Lung (tissue), 12 donors: ENCODE data around the gene ZSCAN10. TPM values are rescaled to one million over a fixed set of nuclear protein-coding genes. Genes with fewer than 3 reads are reported as not detected.

Experiments used
- ATAC-seq: fragments of 200-7000 bp; cut with Tn5 transposase; one replicate; pipeline ENCODE4 v1.9.1; 2020; ENCODE audit warnings: moderate number of reproducible peaks; ENCODE audit not compliant: insufficient read depth, low FRiP score
- DNase-seq, 3 donors: peaks; one replicate each; pipeline ENCODE4 v3.0.0-alpha.2; 2013 to 2017
- H3K27ac ChIP-seq, 2 donors: one replicate each; pipeline ENCODE4 v1.5.1; 2013; ENCODE audit warnings: mild to moderate bottlenecking in 2 of 2, moderate library complexity in 2 of 2, control low read depth in 1 of 2, inconsistent platforms in 1 of 2, low read depth in 1 of 2, low read length in 1 of 2
- H3K27me3 ChIP-seq, 3 donors: one replicate each; pipeline ENCODE4 v1.5.1; 2013; ENCODE audit warnings: low read length in 2 of 3; ENCODE audit not compliant: control insufficient read depth in 3 of 3, insufficient read depth in 3 of 3
- H3K36me3 ChIP-seq, 4 donors: one replicate each; pipeline ENCODE4 v1.5.1; 2013; ENCODE audit warnings: low read length in 4 of 4, mild to moderate bottlenecking in 1 of 4, moderate library complexity in 1 of 4; ENCODE audit not compliant: control insufficient read depth in 4 of 4, insufficient read depth in 4 of 4
- H3K4me1 ChIP-seq, 5 donors: one replicate each; pipeline ENCODE4 v1.5.1; 2013; ENCODE audit warnings: low read length in 5 of 5, mild to moderate bottlenecking in 2 of 5, moderate library complexity in 1 of 5; ENCODE audit not compliant: control insufficient read depth in 5 of 5, insufficient read depth in 5 of 5
- H3K4me3 ChIP-seq: one replicate; pipeline ENCODE4 v1.5.1; 2013; ENCODE audit warnings: mild to moderate bottlenecking, control low read depth, moderate library complexity
- H3K9ac ChIP-seq, 2 donors: one replicate each; pipeline ENCODE4 v1.5.1; 2013; ENCODE audit warnings: low read length in 2 of 2, control low read depth in 1 of 2; ENCODE audit not compliant: insufficient read depth in 1 of 2
- H3K9me3 ChIP-seq, 4 donors: one replicate each; pipeline ENCODE4 v1.5.1; 2013; ENCODE audit warnings: low read length in 3 of 4, mild to moderate bottlenecking in 1 of 4, moderate library complexity in 1 of 4; ENCODE audit not compliant: control insufficient read depth in 4 of 4, insufficient read depth in 3 of 4
- WGBS, 2 donors: extraction: QIAGEN DNeasy Blood & Tissue Kit; methylation state at CpG; one replicate each; pipeline ENCODE4 v1.1.7; 2013; 5-methylcytosine and 5-hydroxymethylcytosine counted together
- polyA plus RNA-seq, 2 donors: library from polyadenylated mRNA; stranded (reverse); fragments of 200-250 nt; gene quantifications; one replicate each; pipeline ENCODE4 v1.2.1, GENCODE V29; 2013
- total RNA-seq, 2 donors: library from RNA; depleted of rRNA in 1 of 2; stranded (reverse); fragments of >200 nt in 1 of 2; gene quantifications; one replicate each; pipeline ENCODE4 v1.2.1, GENCODE V29; 2014 to 2021
- TF ChIP-seq, protein P1 (sequence below): IDR thresholded peaks from 2 replicates; pipeline ENCODE4 v1.5.1; 2012; ENCODE audit warnings: mild to moderate bottlenecking; ENCODE audit errors: control extremely low read depth, extremely low read depth
- donor health status: control.
- donor health status: control.
- donor health status: Bipolar disorder and iron deficiency.
- donor health status: healthy.
- donor health status: DM: yes; HTN: yes; CAD: no.

Gene ZSCAN10
- total and polyA plus RNA-seq, 4 donors = 0.02 to 0.21 TPM; not detected in 2

DNA sequence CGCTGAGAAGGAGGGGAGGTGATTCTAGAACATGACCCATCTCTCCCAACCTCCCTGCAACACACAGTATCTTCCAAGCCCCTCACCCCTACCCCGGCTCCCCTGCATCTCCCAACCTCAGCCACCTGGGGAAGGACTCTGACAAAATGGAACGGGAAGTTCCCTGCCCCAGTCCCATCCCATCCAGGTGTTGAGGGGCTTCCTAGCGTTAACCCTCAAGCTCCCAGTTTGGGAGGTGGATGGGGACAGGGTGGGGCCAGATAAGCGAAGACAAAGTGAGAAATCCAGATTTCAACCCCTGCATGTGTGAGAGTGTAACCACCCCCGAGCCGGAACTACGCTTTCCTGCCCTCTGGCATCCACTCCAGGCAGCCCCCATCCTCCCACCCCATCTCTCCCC, 1.8 kb downstream of the ZSCAN10 start:
- no peak overlapping the region for H3K4me3 ChIP-seq
- TF ChIP-seq, protein P1, sequence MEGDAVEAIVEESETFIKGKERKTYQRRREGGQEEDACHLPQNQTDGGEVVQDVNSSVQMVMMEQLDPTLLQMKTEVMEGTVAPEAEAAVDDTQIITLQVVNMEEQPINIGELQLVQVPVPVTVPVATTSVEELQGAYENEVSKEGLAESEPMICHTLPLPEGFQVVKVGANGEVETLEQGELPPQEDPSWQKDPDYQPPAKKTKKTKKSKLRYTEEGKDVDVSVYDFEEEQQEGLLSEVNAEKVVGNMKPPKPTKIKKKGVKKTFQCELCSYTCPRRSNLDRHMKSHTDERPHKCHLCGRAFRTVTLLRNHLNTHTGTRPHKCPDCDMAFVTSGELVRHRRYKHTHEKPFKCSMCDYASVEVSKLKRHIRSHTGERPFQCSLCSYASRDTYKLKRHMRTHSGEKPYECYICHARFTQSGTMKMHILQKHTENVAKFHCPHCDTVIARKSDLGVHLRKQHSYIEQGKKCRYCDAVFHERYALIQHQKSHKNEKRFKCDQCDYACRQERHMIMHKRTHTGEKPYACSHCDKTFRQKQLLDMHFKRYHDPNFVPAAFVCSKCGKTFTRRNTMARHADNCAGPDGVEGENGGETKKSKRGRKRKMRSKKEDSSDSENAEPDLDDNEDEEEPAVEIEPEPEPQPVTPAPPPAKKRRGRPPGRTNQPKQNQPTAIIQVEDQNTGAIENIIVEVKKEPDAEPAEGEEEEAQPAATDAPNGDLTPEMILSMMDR = no peak
- H3K9me3 ChIP-seq = no peaks in the 10 kb centered on the region
- peaks cover 0 to 26% (median 15%) of the 10 kb centered on the region in 3 donors for H3K27me3 ChIP-seq
- H3K4me1 ChIP-seq = peaks cover 0 to 8% (median 4%) of the 10 kb centered on the region in 5 donors
- 63 to 69% methylated on average over 8 of the region's 8 CpGs for whole genome bisulfite sequencing, 2 donors
- DNase-seq (no peak), ATAC-seq (no peak)
- no peak overlapping the region for H3K9ac ChIP-seq
- H3K36me3 ChIP-seq = no peaks in the 10 kb centered on the region
- no peak overlapping the region for H3K27ac ChIP-seq

GRCh38 chr16:3096362-3096761, 2.7 kb downstream of the ZSCAN10 start:
- ATAC-seq = no peak
- H3K4me3 ChIP-seq = no peak overlapping the region
- H3K36me3 ChIP-seq = no peaks in the 10 kb centered on the region

DNA sequence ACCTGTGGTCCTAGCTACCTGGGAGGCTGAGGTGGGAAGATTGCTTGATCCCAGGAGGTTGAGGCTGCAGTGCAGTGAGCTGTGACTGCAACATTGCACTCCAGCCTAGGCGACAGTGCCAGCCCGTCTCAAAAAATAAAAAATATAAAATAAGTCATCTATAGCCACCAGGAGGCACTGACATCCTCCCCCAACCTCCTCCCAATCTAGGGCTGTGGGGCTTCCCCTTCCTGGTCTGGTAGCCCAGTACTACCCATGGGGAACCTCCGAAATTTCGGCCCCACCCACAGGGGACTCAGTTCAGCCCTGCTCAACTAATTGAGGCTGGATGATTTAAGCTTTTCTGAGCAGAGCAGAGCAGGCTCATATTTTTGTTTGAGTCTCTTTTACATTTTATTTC, 3.2 kb downstream of the ZSCAN10 start:
- H3K9ac ChIP-seq = no peak overlapping the region
- TF ChIP-seq, protein P1 = no peak
- 15 to 26% methylated on average over 4 of the region's 4 CpGs for whole genome bisulfite sequencing, 2 donors
- H3K4me3 ChIP-seq = no peak overlapping the region
- ATAC-seq (no peak), DNase-seq (no peak)
- peaks cover 0 to 21% (median 15%) of the 10 kb centered on the region in 3 donors for H3K27me3 ChIP-seq
- no peaks in the 10 kb centered on the region for H3K9me3 ChIP-seq
- H3K27ac ChIP-seq = no peak overlapping the region
- H3K36me3 ChIP-seq = no peaks in the 10 kb centered on the region
- H3K4me1 ChIP-seq = peaks cover 0 to 6% (median 3%) of the 10 kb centered on the region in 5 donors

More at GRCh38 chr16:3096362-3096761, 2.7 kb downstream of the ZSCAN10 start:
- TF ChIP-seq, protein P1 = no peak
- no peaks in the 10 kb centered on the region for H3K9me3 ChIP-seq
- WGBS, 2 donors = 74 to 78% methylated on average over 6 of the region's 6 CpGs
- H3K27ac ChIP-seq = no peak overlapping the region
- H3K4me1 ChIP-seq = peaks cover 0 to 8% (median 4%) of the 10 kb centered on the region in 5 donors
- no peak overlapping the region for H3K9ac ChIP-seq
- DNase-seq = no peak
- H3K27me3 ChIP-seq = peaks cover 0 to 25% (median 15%) of the 10 kb centered on the region in 3 donors
